Activated effector memory CD4-positive, alpha-beta T cell treated with Interleukin-2 at 50 U/mL for 16 hours (primary cell): Measurements from ENCODE around the gene GRB10.
"Not testable (repeated sequence)": the region's sequence is repeated elsewhere in the genome, so short reads cannot be mapped to it uniquely, and the experiment has no call there.

Experiments used
- DNase-seq: peaks from one replicate; pipeline ENCODE4 v3.0.0-alpha.2; 2020

GRB10 gene

DNA sequence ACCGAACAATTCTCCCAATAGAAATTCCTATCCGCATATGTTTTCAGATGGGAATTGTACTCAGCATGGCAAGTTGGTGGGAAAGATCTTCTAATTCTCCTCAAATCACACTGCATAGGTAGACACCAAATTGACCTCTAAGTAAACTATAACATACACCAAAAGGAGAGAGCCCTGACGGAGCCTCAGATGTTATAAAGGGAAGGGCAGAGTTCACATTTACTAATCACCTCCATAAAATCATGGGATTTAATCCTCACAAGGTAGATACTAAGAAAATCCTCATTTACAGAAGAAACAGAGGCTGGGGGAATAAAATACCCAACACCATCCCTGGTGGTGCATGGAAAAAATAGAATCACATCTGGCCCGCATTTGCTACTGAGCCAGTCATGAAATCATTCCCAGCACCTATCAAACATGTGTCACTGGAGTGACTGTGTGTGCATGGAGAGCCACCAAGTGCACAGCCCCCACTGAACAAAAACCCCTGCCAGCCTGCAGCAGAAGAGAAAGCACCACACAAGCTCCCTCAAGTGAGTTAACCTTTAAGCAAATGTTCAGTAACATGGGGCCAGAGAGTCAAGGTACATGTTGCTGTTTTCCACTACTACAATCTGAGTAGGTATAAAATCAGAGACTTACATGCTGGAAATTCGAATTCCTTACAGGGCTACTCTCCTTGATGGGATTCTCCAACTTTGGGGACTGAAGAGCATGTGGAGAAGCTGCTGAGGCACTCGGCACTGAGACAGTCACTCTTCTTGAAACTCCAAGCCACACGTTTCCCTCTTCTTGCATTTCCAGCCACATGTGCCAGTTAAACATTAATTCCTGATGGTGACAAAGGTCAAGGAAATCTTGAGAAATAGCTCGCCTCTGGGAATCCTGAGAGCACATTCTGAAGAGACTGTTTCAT lies 217.8 kb downstream of the GRB10 start, which contains the start of gene DDC:
Gene DDC, minus strand, starts transcription at position 766 of the 919 bp plus-strand sequence. CDS start 21,320 bp downstream, outside the sequence.
- no peak for DNase-seq

DNA sequence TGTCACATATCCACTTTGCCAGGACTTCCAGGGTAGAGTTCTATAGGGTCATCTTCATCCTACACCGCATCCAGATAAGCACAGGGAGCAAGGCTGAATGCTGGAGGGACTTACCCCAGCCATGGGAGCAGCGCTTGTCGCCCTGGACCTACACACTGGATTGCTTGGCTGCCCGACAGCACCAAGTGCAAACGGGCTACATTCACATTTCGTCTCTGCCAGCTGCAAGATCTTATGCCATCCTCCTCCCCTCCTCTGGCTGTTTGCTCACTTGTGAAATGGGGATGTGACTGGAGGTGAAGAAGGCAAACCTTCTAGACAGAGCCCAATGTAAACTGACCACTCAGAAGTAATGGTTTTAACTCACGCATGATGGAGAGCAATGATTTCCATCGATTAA lies 218.5 kb downstream of the GRB10 start:
- DNase-seq = no peak

DNA sequence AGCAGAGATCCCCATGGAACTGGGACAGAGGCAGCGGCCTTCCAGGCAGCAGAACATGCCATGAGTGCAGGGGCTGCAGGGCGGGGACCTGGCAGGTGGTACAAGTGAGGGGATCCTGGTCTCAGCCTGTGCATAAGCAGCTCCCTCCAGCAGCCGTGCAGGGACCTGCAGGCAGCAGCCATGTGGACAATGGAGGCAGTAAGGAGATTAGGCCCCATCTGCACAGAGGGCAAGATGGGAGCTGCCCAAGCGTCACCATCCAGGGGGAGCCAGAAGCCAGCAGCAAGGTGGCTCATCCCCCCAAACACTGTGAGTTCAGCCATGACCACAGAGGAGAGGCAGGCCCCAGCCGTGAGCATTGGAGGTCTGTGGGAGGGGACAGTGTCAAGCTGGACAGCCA lies 220.6 kb downstream of the GRB10 start:
- no peak for DNase-seq

DNA sequence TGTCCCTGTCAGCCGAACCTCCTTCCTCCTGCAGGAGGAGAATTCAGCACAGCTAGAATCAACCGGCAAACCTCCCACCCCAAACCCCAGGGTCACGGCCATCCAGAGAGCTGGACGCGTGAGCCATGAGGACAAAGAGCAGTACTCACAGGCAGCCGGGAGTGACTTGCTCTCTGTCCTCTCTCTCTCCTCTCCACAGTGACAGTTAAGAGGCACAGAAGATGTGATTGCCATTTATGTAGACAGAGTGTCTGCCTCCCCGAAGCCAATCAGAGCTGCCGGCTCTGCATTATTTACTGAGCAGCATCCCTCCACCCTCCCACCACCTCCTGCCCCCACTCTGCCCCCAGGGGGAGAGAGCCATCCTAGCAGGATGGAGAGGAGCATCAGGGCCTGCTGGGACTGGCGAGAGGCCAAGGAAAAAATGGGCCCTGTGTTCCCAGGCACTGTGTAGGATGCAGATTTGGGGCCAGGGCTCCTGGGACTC lies 221.8 kb downstream of the GRB10 start:
- DNase-seq = no peak

DNA sequence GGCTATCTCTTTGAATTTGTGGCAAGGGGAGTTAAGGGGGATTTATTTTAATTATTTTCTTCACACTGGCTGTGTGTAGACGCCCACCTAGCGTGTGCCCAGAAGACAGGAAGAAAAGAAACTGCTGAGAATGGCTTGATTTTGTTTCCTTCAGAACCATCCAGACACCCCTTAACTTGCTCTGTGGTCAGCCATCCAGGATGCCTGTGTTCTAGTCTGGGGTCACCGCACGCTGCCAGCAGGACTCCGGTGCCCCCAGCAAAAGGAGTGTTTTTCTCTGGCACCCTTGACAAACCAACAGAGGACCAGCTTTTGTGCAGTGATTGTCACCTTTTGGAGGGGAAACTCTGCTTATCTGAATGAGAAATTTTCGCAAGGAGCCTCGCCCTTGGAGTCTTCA lies 222.8 kb downstream of the GRB10 start:
- DNase-seq = no peak

DNA sequence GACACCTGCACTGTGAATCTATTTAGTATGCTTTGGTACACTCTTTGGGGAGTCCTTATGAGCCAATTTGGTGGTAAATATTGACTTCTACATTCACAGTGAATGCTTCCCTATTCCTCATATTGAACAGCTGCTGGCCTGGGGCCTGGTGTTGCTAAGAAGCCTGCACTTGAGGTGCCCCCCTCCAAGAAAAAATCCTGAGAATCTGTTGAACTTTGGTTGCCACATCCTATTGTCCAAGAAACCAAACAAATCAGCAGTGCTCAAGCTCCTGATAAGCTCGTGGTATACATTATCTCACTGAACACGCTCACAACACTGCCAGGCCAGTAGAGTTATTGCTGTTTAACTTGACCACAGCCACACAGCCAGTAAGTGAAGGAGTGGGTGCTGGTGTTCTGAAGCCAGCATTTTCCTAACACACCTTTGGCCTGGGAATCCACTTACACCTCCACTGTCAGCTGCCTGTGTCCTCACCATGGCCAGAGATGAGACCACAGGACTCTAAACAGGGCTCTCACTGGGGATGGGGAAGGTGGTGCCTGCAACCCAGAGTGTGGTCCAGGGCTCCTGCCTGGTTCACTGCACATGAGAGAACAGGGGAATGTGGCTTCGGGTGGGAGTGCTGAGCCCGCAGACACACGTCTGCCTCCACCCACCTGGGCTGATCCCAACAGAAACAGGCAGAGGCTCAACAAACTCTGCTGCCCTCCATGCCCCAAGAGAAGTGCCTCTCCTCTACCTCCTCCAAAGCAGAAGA lies 224.2 kb downstream of the GRB10 start:
- DNase-seq = no peak

DNA sequence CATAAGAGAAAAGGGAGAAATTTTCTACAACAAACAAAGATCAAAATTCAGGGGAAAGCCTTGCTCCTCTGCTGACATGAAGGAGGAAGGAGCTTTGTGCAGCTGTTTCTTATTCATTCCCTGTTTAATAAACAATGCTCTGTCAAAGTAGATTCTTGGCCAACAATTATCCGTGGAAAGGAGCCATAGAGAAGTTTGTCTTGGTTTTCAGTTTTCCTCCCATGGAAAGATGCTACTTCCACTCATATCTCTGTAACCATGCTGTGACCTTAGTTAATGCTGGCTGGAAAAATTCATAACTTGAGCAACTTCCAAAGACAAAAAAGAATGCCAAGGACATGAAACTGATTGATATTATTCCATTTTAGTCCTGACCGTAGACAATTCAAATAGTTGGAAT lies 225.6 kb downstream of the GRB10 start:
- no peak for DNase-seq

DNA sequence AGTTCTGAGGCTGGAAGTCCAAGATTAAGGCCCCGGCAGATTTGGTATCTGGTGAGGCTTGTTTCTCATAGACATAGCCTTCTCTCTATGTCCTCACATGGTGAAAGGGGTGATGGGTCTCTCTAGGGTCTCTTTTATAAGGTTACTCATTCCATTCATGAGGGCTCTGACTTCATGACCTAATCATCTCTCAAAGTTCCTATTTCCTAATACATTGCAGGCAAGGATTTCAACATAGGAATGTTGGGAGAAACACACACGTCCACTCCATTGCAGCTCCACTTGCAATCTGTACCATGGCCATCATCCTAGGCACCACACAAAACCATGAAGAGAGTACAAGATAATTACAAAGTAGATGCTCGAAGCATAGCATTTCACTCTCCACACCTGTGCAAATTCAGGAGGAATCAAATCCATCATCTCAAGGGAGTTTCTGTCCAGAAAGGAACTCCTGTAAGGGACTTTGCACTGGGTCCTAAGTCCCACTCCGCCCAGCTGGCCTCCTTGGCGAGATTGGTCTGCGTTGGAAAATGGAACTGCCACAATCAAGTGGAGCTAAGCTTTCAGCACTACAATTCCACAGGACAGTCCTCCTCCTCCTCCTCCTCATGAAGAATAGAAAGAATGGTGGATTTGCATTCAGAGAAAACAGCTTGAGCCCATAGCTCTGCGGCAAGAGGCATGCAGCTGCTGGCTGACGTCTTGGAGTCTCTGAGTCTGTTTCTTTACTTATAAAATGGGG lies 226.3 kb downstream of the GRB10 start:
- DNase-seq = no peak

DNA sequence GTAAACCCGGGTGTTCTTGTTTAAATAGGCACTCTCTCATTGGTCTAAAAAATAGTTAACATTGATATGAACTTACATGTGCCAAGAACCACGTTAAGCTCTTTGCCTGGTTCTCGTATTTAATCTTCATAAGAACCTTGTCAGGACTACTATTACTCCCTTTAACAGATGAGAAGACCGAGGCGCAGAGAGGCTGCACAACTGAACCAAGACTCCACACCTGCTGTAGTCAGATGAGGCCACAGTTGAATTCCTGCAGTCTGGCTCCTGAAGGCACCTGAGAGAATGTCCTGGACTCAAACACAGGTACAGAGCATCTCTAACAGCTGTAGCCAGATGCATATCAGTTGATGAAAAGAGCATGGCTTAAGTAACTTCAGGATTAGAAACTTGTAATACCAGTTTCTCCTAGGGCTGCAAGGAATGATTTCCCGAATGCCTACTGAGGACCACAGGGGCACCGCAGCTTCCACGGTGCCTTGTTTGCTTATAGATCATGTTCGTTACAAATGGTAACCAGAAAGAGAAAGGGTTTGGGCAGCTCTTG lies 227.0 kb downstream of the GRB10 start:
- no peak for DNase-seq

DNA sequence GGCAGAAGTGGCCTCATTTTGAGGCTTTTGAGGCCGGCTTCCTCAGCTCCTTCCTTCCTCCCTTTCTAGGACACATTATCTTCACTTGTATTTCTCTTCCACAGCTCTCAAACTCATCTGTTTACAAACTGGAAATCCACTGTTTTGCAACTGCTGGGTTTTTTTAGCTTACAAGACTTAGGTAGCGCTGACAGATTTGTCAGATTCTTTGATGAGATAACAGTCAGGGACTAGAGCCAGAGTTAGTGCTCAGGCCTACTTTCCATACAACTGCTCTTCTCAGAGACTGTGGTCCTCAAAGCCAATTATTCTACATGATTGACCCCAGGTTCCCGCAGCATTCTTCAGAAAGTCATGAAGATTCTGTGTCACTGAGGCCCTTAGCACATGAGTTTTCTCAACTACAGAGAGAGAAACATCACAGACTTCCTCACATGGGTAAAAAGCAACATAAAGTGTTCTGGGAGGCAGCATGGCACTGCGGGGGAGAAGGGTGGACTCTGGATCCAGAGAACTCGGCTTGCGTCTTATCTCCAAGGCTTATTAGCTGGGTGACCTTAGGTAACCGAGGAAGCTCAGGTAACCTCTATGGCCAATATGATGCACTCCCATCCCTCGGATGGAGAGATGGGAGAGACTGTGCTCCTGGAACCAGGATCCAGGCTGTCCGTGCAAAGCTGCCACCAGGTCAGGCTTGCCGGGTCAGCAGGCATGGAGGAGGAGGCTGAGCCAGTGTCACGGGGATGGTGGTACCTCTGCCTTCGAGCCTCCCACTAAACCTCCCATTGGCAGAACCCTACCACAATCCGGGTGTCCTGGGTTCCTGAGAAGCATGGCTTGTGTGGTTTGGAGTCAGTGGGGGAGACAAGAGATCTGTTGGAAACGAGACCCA lies 228.0 kb downstream of the GRB10 start:
- no peak for DNase-seq

DNA sequence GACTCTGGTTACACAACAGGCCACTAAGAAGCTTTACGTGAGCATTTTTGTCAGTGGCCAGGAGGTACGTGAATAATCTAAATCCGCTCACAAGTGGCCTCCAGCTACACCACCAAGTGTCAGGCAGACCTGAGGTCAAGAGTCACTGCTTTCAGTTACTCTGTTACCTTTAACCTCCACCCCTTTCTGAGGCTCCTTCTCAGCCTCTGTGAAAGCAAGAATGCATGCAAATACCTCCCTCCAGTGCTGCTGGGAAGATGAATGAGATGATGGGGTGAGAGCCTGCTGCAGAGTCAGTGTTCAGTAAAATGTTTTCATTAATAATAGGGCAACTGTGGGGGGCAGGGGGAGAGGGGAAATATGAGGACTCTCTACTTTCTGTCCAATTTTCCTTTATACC lies 228.7 kb downstream of the GRB10 start:
- no peak for DNase-seq

DNA sequence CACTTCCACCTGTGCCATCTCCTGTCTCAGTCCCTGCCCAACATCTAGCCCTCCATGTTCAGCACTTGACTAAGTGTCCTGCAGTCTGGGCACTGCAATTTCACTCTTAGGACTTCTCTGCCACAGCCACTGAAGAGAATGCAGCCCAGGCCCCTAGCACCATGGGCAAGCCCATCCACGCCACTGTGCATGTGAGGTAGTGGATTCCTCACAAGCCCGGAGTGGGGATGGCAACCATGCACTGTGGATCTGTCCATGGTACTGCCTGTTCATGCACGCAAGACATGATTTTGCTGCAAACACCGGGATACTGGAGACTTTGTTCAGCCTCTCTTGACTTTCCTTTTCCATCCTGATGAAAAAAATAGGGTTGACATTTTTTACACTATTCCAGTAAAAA lies 229.8 kb downstream of the GRB10 start:
- DNase-seq = no peak

DNA sequence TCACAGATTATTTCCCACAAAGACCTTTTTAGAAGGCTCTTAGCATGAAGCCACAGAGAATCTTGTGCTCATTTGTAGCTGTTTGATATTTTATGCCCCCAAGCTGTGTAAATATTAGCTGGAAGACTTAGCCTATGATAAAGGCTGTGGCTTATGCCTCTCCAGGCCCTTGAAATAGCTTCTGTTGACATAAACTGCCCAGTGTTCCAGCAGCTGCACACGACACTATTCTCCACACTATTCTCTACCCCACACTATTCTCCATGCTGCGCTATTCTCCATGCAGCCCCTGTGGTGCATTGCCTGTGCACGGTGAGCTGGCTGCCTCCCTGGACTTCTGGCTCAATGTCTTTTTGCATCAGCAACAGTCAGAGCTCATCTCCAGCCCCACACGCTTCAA lies 230.6 kb downstream of the GRB10 start:
- no peak for DNase-seq

DNA sequence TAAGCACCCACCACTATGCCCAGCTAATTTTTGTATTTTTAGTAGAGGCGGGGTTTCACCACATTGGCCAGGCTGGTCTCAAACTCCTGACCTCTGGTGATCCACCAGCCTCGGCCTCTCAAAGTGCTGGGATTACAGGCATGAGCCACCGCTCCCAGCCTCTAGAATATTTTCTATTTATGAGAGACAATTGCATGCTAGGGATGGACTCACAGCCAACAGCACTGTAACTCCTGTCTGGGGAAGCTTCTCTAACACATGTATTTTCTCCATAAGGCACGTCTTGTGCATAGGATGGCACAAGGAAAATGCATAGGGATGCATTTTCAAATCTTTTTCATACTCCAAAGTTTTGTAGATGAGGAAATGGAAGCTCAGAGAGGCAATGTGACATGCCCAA lies 237.1 kb downstream of the GRB10 start:
- not testable (repeated sequence) for DNase-seq

DNA sequence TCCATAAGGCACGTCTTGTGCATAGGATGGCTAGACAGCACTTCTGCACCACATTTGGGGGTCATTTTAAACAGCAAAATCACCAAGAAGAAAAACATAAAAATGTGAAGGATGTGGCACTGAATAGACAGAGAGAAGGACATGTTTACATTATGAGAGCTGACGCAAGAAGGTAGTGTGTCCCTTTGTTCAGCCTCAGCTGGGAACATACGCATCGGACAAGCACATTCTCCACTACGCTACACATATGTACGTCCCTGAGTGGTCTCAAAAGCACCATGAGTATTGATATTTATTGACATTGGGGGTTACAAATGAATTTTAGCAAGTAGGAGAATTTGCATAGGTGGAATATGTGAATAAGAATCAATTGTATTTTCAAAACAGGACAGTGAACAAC lies 237.7 kb downstream of the GRB10 start:
- DNase-seq = no peak

DNA sequence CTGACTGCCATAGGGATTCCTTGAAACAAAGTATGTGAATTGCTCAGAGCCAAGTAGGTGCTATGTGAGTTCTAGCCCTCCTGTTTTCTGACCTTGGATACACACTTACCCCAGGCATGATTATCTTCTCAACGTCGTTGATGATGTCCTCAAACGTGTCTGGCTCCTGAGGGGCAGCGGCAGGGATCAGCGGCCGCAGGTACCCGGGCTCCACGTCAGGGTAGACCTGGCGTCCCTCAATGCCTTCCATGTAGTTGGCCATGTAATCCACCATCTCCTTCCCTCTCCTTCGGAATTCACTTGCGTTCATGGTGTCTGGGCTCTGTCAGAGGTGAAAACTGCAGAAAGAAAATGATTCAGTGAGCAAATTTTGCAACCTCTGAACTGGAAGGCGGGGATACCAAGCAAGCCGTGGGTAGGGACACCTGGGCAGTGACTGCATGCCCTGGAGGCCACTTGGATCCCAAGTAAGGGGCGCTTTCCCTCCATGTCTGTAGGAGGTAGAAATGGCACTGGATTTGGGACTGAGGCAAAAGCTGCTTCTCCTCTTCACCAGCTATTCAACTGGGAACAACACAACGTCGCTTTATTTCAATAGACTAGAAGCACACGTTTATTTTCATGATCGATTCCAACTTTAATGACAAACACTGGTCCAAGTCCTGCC lies 238.8 kb downstream of the GRB10 start:
- no peak for DNase-seq

DNA sequence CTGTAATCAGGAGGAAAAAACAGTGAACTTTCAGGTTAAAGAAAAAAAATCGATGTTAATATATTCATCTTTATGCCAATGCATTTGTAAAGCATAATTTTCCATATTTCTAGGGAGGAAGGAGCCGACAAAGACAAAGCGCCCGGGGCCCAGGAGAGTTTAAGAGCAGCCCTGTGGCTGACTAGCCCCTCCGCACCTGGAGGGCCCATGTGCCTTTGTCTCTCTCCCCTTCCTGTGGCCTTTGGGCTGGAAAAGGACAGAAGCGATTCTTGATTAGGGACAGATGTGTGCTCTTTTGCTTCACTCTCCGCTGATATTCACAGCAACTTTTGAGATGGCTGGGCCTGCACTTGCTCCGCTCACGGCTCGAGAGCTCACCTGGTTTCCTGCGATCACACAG lies 240.6 kb downstream of the GRB10 start:
- no peak for DNase-seq

DNA sequence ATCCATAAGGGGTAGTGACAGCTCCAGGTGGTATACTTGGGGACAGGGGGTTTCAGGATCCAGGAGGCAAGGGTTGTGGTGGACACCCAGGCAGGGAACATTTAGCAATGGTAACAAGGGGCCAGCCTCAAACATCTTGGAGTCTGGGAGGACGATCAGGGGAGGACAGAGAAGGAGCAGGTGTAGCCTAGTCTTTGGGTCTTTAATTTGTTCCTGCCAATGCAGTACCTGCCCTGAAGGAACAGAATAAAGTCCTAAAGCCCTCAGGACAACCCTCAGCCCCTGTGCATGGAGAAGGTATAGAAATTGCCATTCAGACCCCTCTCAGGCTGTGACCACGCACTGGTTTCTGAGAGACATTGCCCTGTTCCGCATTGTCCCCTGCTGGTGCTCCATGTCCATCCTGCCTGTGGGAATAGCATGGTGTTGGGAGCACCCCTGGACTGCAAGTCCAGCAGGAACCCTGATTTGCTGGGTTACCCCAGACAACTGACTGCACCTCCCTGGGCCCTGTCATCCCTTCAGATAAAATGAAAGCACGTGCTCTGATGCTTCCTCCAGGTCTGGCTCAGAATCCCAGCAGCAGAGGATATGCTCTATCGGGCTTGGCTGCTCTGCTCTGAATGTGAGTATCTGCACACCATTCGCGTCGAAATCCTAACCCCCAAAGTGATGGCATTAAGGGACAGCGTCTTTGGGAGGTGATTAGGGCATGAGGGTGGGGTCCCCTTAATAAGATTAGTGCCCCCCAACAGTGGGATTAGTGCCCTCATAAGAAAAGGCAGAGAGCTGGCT lies 241.7 kb downstream of the GRB10 start:
- no peak for DNase-seq
